ENCODE data around the gene LMO2. TPM values are rescaled to one million over a fixed set of nuclear protein-coding genes. Genes with fewer than 3 reads are reported as not detected.
A peak's percentile ranks its signal among the peaks of the same experiment; 100 is the strongest.

LMO2 gene
- total and polyA plus RNA-seq, 2 donors (not counting 3 experiments of a cell fraction or from before 2014, with no cell fraction given) = 60.4 to 66.8 TPM

DNA sequence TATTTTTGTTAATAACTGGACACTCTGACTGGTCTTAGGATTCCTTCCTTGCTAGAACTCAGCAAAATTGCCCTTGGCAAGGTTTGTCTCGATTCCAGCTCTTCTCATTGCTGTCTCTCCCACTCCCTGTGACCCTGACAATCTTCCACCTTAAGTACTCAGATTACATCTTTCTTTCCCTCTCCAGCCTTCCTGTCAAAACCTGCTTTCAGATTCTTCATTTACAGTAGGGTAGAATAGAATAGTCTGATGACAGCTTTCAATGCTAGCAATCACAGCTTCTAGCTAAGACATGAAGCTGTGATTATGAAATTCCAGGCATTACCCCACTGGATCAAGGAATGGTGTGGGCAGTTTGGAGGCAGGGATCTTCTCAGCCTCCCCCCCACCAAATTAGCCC, 39.2 kb upstream of the LMO2 start:
- POLR2A ChIA-PET = interaction anchor here (1.2 kb wide), 1 partner anchor 61 kb away, joined by 3 read pairs; no protein-coding TSS in a partner anchor

More for the DNA sequence above, 39.2 kb upstream of the LMO2 start:
- H3K27ac ChIP-seq (ENCODE audit: insufficient read depth, low read depth, low read length) = peak overlapping the region; percentile 97
- peaks cover 53% of the 10 kb centered on the region for H3K4me1 ChIP-seq (ENCODE audit: control insufficient read depth, extremely low read depth, insufficient read depth, low read length)
- H3K27me3 ChIP-seq (ENCODE audit: control insufficient read depth in 2 of 2, insufficient read depth in 2 of 2, low read length in 2 of 2) = no peaks in the 10 kb centered on the region
- peak overlapping the region; percentile 77 for H3K9ac ChIP-seq (replicated peaks; ENCODE audit: extremely low read depth, insufficient read depth, low read length)
- H3K4me2 ChIP-seq (ENCODE audit: insufficient read depth, low read length) = peak overlapping the region; percentile 68
- intact Hi-C loops (cut with micrococcal nuclease) = loop anchor here (2.0 to 5.0 kb wide), 5 partner anchors 32 to 229 kb away; partner anchors contain the start of genes C11orf91 and CAPRIN1
- H2AFZ ChIP-seq (ENCODE audit: low read depth, low read length) = peak overlapping the region; percentile 9
- H4K20me1 ChIP-seq (replicated peaks; ENCODE audit: control insufficient read depth, extremely low read depth, insufficient read depth, low read length) = no peaks in the 10 kb centered on the region
- CTCF ChIA-PET = interaction anchor here (0.7 to 2.3 kb wide), 10 partner anchors 9 to 73 kb away, joined by 3 to 17 read pairs (median 6); no protein-coding TSS in a partner anchor
- no peaks in the 10 kb centered on the region for H3K9me1 ChIP-seq (replicated peaks; ENCODE audit: control insufficient read depth, extremely low read depth, insufficient read depth, low read length)
- no peak for FAIRE-seq
- dilution Hi-C loops (cut with MboI; ENCODE audit: extremely low pct_ligation_motif_present, low sequenced_read_pairs) = no loop called here
- no peak overlapping the region for H3K4me3 ChIP-seq (replicated peaks in 1 of 3; ENCODE audit: insufficient read depth in 1 of 3, low read depth in 1 of 3, low read length in 3 of 3)
- no peak for TF ChIP-seq POLR2A (IDR thresholded peaks at IDR 0.05; ENCODE audit: low read depth, low read length)
- TF ChIP-seq POLR2AphosphoS5 (IDR thresholded peaks at IDR 0.05; ENCODE audit: insufficient read depth, low read depth, low read length) = no peak
- TF ChIP-seq, protein P1, sequence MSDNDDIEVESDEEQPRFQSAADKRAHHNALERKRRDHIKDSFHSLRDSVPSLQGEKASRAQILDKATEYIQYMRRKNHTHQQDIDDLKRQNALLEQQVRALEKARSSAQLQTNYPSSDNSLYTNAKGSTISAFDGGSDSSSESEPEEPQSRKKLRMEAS (IDR thresholded peaks at IDR 0.05; ENCODE audit: insufficient read depth, insufficient read length) = no peak
- no peak for TF ChIP-seq EZH2 (IDR thresholded peaks at IDR 0.05; ENCODE audit: borderline replicate concordance, low read depth, low read length, severe bottlenecking)
- TF ChIP-seq FOS (IDR thresholded peaks at IDR 0.05; ENCODE audit: borderline replicate concordance, insufficient read depth, low read length) = no peak
- no peak for TF ChIP-seq GATA2 (IDR thresholded peaks at IDR 0.05; ENCODE audit: insufficient read depth, insufficient read length, low read depth, low read length)
- no peak for TF ChIP-seq MYC (IDR thresholded peaks at IDR 0.05; ENCODE audit: low read depth, low read length)
- TF ChIP-seq JUN (IDR thresholded peaks at IDR 0.05; ENCODE audit: borderline replicate concordance, insufficient read depth, insufficient read length, low read depth) = no peak
- TF ChIP-seq, protein P2, sequence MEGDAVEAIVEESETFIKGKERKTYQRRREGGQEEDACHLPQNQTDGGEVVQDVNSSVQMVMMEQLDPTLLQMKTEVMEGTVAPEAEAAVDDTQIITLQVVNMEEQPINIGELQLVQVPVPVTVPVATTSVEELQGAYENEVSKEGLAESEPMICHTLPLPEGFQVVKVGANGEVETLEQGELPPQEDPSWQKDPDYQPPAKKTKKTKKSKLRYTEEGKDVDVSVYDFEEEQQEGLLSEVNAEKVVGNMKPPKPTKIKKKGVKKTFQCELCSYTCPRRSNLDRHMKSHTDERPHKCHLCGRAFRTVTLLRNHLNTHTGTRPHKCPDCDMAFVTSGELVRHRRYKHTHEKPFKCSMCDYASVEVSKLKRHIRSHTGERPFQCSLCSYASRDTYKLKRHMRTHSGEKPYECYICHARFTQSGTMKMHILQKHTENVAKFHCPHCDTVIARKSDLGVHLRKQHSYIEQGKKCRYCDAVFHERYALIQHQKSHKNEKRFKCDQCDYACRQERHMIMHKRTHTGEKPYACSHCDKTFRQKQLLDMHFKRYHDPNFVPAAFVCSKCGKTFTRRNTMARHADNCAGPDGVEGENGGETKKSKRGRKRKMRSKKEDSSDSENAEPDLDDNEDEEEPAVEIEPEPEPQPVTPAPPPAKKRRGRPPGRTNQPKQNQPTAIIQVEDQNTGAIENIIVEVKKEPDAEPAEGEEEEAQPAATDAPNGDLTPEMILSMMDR (IDR thresholded peaks at IDR 0.05; ENCODE audit: extremely low read depth in 1 of 2, insufficient read depth in 1 of 2, low read depth in 1 of 2, low read length in 2 of 2) = no peak
- H3K79me2 ChIP-seq (ENCODE audit: control insufficient read depth, insufficient read depth, low read length) = no peaks in the 10 kb centered on the region
- no peaks in the 10 kb centered on the region for H3K36me3 ChIP-seq (ENCODE audit: control insufficient read depth in 2 of 2, extremely low read depth in 1 of 2, insufficient read depth in 2 of 2, low read length in 2 of 2)
- no peaks in the 10 kb centered on the region for H3K9me3 ChIP-seq (replicated peaks; ENCODE audit: control insufficient read depth, insufficient read depth, low read length)
- TSS peak; percentile 36 for BruUV-seq (replicated peaks)
- no peak for DNase-seq (ENCODE audit: low read depth, low spot score)

All from endothelial cell of umbilical vein (primary cell).